ENCODE measurements around the gene MDN1.

Gene MDN1

DNA sequence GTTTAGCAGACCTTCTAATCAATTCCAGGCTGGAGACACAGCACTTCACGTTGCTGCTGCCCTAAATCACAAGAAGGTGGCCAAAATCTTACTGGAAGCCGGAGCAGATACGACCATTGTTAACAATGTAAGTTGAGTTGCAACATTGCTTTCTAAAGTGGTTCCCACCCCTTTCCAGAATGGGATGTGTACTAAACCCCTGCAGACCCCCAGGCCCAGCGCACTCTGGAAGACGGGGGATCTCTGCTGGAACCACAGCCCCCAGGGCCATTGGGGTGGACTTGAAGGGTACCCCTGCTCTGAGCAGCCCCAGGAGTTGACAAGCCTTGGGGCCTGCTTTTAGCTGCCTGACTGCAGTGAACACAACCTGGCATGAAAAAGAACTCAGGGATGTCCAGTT lies 203.1 kb downstream of the MDN1 start:
- Histone ChIP-seq H3K4me1 (ENCODE audit: insufficient read depth, low read length) (no peaks in the 10 kb centered on the region), H3K9me3 (ENCODE audit: control insufficient read depth, insufficient read depth, low read length) (no peaks in the 10 kb centered on the region), H3K36me3 (ENCODE audit: insufficient read depth, low read length) (no peaks in the 10 kb centered on the region), H3K9ac (ENCODE audit: low read depth, low read length) (no peak overlapping the region)

DNA sequence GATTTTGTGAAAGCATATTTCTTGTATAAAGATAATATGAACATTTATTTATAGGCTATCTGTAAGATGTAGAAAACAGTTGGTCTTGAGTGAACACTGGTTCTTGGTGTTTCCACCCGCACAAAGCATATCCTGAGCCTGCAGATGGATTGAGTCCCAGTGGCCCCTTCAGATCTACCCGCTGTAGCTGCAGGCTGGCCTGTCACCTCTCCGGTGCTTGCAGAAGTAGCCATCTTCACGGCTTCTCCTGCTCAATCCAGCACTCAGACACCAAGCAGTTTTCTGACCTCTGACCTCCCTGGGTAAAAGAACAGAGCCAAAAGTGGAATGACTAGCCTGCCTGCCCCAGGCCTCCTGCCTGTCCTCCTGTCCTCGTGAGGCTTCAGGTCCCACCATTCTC lies 203.7 kb downstream of the MDN1 start:
- Histone ChIP-seq H3K36me3 (ENCODE audit: insufficient read depth, low read length) (no peaks in the 10 kb centered on the region), H3K9me3 (ENCODE audit: control insufficient read depth, insufficient read depth, low read length) (no peaks in the 10 kb centered on the region), H3K4me1 (ENCODE audit: insufficient read depth, low read length) (no peaks in the 10 kb centered on the region), H3K9ac (ENCODE audit: low read depth, low read length) (no peak overlapping the region)

DNA sequence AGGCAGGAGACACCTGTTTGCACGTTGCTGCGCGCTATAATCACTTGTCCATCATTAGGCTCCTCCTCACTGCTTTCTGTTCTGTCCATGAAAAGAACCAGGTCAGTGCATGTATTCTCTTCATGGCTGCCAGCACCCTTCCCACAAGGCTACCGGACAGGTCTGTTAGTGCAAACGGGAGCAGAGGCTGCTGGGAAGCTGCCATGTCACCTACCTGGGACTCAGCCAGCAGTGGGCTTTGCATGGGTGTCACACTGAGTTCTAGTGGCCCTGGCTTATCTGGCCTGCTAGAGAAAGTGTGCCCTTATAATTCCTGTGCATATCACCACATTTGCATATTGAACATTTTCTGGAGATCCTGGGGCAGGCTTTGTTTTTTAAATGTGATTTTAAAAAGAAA lies 205.8 kb downstream of the MDN1 start:
- Histone ChIP-seq H3K36me3 (ENCODE audit: insufficient read depth, low read length) (no peaks in the 10 kb centered on the region), H3K9me3 (ENCODE audit: control insufficient read depth, insufficient read depth, low read length) (no peaks in the 10 kb centered on the region), H3K4me1 (ENCODE audit: insufficient read depth, low read length) (no peaks in the 10 kb centered on the region), H3K9ac (ENCODE audit: low read depth, low read length) (no peak overlapping the region)

DNA sequence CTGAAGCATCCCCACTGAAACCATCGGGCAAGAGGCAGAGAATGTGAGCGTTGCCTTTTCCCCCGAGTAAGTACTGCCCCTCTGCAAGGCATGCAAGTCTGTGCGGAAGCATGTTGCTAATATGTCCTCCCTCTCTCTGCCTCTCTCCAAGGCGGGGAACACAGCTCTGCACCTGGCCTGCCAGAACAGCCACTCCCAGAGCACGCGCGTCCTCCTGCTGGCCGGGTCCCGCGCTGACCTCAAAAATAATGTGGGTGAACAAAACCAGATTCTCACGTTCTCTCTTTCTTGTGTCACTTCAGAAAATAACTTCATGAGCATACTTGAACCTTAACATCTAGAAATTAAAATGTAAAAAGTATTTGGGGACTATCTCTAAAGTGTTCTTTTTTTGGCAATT lies 207.5 kb downstream of the MDN1 start:
- H3K4me1 ChIP-seq (ENCODE audit: insufficient read depth, low read length) = no peaks in the 10 kb centered on the region
- no peaks in the 10 kb centered on the region for H3K9me3 ChIP-seq (ENCODE audit: control insufficient read depth, insufficient read depth, low read length)
- H3K9ac ChIP-seq (ENCODE audit: low read depth, low read length) = no peak overlapping the region
- no peaks in the 10 kb centered on the region for H3K36me3 ChIP-seq (ENCODE audit: insufficient read depth, low read length)

DNA sequence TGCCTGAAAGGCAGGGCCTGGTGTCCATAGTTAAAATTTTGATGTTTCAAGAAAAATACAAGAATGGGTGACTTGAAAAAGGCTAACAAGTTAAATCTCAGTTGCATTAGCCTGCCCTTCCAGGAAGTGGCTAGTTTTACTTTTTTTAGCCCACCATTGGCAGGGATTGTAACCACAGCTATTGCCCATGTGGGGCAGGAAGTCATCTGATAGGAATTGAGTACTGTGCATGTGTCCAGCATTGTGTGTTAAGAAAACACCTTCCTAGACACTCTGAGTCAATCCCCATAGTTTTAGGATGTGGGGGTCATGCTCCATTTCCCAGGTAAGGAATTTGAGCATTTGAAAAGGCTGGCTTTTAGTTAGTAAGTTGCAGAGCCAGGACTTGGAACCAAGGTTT lies 207.9 kb downstream of the MDN1 start:
- H3K4me1 ChIP-seq (ENCODE audit: insufficient read depth, low read length) = no peaks in the 10 kb centered on the region
- no peak overlapping the region for H3K9ac ChIP-seq (ENCODE audit: low read depth, low read length)
- H3K36me3 ChIP-seq (ENCODE audit: insufficient read depth, low read length) = no peaks in the 10 kb centered on the region
- H3K9me3 ChIP-seq (ENCODE audit: control insufficient read depth, insufficient read depth, low read length) = no peaks in the 10 kb centered on the region

DNA sequence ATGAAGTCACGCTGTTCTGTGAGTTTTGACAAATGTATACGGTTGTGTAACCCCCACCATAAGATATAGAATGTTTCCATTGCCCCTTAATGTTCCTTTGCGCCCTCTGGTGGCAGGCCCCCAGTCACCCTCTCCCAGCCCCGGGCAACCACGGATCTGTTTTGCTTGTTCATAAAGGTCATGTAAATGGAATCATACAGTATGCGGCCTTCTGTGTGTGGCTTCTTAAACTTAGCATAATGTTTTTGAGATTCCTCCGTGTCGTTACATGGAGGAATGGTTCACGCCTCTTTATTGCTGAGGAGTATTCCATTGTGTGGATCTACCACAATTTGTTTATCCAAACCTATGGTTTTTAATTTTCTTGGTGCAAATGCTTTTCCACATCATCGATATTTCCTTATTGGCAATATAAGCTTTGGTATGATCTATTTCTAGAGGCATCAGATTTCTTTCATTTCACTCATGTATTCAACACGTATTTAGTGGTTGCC lies 209.4 kb downstream of the MDN1 start:
- Histone ChIP-seq H3K9me3 (ENCODE audit: control insufficient read depth, insufficient read depth, low read length) (no peaks in the 10 kb centered on the region), H3K9ac (ENCODE audit: low read depth, low read length) (no peak overlapping the region), H3K4me1 (ENCODE audit: insufficient read depth, low read length) (no peaks in the 10 kb centered on the region)

DNA sequence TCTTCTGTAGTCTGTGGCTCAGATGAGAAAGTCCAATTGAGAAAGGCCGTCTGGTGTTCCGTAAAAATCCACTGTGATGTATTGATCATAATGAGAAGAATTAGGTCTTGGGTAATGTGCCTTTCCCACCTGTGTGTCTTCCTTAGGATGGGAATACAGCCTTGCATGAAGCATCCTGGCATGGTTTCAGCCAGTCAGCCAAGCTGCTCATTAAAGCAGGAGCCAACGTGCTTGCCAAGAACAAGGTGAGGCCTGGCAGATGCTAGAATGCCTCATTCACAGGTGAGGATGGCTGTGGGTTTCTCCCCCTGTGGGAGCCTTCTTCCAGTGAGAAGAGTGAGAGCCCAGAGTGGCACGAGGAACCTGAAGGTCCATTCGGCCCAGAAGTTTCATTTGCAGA lies 213.7 kb downstream of the MDN1 start:
- Histone ChIP-seq H3K9me3 (ENCODE audit: control insufficient read depth, insufficient read depth, low read length) (no peaks in the 10 kb centered on the region), H3K4me1 (ENCODE audit: insufficient read depth, low read length) (no peaks in the 10 kb centered on the region), H3K36me3 (ENCODE audit: insufficient read depth, low read length) (no peaks in the 10 kb centered on the region), H3K9ac (ENCODE audit: low read depth, low read length) (no peak overlapping the region)

More for the DNA sequence above, 209.4 kb downstream of the MDN1 start:
- H3K36me3 ChIP-seq (ENCODE audit: insufficient read depth, low read length) = no peaks in the 10 kb centered on the region

DNA sequence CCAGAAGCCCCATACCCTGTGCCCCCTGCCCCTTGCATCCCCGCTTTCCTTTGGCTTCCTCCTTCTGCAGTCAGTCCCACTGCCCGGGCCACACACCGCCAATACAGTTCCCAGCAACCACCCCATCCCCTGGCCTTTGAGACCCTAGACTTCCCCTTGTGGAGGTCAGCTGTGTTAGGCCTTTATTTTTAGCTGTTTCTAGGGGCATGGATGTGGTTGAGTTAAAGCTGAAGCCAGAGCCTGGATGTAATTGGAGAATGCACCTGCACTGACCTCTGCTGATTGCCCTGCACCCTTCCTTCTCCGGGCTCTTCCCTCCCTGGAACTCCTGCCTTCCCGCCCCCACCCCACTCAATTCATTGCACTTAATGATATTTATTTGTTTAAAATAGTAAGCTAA lies 214.9 kb downstream of the MDN1 start:
- Histone ChIP-seq H3K9ac (ENCODE audit: low read depth, low read length) (no peak overlapping the region), H3K36me3 (ENCODE audit: insufficient read depth, low read length) (no peaks in the 10 kb centered on the region), H3K4me1 (ENCODE audit: insufficient read depth, low read length) (no peaks in the 10 kb centered on the region), H3K9me3 (ENCODE audit: control insufficient read depth, insufficient read depth, low read length) (no peaks in the 10 kb centered on the region)

DNA sequence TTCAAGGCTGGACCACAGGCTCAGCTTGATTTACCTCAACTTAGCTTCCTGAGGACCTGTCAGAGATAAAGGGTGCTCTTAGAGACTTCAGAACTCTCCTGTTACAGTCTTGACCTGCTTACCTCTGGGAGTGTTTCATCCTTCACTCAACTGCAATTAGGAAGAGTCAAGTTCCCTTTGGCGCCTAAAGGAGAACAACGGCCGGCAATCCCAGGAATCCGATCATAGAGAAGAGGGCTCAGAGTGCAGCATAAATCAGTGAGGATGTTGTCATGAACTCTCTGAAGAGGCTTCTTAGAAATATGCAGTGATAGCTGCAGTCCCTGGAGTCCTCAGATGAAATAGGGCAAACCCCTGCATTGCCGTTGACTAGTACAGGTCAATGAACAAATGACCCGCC lies 217.4 kb downstream of the MDN1 start:
- no peaks in the 10 kb centered on the region for H3K9me3 ChIP-seq (ENCODE audit: control insufficient read depth, insufficient read depth, low read length)
- H3K9ac ChIP-seq (ENCODE audit: low read depth, low read length) = no peak overlapping the region
- no peaks in the 10 kb centered on the region for H3K36me3 ChIP-seq (ENCODE audit: insufficient read depth, low read length)
- H3K4me1 ChIP-seq (ENCODE audit: insufficient read depth, low read length) = no peaks in the 10 kb centered on the region

DNA sequence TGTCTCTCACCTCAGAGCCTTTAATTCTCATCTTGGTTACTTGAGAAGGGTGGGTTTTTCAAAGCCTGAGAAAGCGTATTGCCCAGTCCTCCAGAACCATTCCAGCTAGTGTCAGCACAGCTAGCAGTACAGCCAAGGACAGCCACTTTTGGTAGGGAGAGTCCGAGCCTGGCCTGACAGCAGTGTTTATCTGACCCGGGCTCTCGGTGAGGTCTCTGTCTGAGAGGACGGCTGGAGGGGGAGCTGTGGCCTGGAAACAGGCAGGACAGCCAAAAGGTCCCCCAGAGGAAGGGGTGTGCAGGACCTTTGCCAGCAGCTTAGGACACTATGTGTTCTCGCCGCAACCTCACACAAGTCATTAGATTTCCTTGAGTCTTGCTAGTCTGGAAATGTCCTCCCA lies 219.9 kb downstream of the MDN1 start:
- Histone ChIP-seq H3K36me3 (ENCODE audit: insufficient read depth, low read length) (no peaks in the 10 kb centered on the region), H3K9me3 (ENCODE audit: control insufficient read depth, insufficient read depth, low read length) (no peaks in the 10 kb centered on the region), H3K4me1 (ENCODE audit: insufficient read depth, low read length) (no peaks in the 10 kb centered on the region), H3K9ac (ENCODE audit: low read depth, low read length) (no peak overlapping the region)

DNA sequence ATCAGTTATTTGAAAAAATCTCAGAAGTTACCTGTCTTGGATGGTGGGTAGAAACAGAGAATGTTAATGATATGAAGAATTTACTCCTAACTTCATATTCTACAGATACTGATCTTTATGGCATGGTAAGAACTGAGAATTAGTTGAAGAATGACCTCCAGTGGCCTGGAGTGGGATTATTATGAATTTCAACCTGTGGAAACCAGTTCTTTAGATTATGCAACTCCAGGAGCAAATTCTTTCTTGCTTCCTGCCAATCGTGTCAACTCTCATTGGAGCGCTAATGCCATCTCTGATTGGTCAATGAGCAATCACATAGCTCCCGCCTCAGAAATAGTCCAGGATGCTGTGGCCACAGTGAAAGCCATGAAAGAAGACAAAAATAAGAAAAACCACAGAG lies 221.6 kb downstream of the MDN1 start:
- Histone ChIP-seq H3K36me3 (ENCODE audit: insufficient read depth, low read length) (no peaks in the 10 kb centered on the region), H3K9me3 (ENCODE audit: control insufficient read depth, insufficient read depth, low read length) (no peaks in the 10 kb centered on the region), H3K9ac (ENCODE audit: low read depth, low read length) (no peak overlapping the region), H3K4me1 (ENCODE audit: insufficient read depth, low read length) (no peaks in the 10 kb centered on the region)

DNA sequence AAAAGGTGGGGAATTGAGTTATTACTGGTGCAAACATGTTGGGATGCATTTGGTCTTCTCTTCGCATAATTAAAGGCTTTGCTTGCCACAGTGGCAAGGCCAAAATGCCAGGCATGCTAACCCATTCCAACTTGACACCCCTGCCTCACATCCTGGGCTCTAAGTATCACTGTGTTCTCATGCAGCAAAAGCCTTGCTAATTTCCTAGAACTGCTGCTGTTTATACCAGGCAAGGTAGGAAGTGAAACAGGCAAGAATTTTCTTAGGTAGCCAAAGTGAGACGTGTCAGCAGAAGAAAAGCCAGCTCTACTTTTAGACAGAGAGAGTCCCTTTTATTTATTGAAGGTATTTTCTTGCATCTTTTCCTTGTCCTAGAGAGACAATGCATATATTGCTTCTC lies 222.2 kb downstream of the MDN1 start:
- H3K36me3 ChIP-seq (ENCODE audit: insufficient read depth, low read length) = no peaks in the 10 kb centered on the region
- no peaks in the 10 kb centered on the region for H3K9me3 ChIP-seq (ENCODE audit: control insufficient read depth, insufficient read depth, low read length)
- H3K9ac ChIP-seq (ENCODE audit: low read depth, low read length) = no peak overlapping the region
- H3K4me1 ChIP-seq (ENCODE audit: insufficient read depth, low read length) = no peaks in the 10 kb centered on the region

DNA sequence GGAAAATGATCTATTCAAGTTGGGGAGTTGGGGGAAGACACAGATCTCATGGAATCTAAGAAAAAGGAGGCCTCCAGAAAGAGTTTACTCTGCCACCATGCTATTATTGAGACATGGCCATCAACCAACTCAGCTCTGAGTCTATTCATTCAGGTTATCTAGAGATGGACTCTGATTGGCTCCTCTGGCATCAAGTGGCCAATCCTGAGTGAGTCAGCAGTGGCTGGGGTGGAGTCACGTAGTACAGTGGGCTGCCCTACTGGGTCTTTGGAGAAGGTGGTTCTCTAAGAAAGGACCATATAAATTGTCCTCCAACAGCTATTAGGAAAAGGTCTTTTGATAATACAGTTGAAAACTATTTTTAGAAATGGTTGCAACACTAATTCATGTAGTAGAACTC lies 223.1 kb downstream of the MDN1 start:
- Histone ChIP-seq H3K36me3 (ENCODE audit: insufficient read depth, low read length) (no peaks in the 10 kb centered on the region), H3K4me1 (ENCODE audit: insufficient read depth, low read length) (no peaks in the 10 kb centered on the region), H3K9ac (ENCODE audit: low read depth, low read length) (no peak overlapping the region), H3K9me3 (ENCODE audit: control insufficient read depth, insufficient read depth, low read length) (no peaks in the 10 kb centered on the region)

DNA sequence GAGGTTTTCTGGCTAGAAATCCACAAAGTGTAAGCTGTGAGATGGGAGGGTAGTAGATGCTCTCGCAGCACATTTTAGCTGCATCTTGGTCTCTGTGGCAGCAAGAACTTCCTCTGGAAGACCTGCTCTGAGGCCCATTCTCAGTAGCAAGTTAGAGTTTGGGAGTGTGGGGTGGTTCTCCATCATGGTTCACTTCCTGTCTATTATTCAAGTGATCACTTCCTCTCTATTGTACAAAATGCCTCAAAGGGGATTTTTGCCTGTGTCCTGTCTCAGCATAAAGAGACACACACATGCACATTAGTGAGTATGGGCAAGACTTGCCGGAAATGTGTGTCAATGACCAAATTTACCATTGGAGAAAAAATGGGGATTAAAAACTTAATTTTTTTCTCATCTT lies 223.5 kb downstream of the MDN1 start:
- H3K9ac ChIP-seq (ENCODE audit: low read depth, low read length) = no peak overlapping the region

More for the DNA sequence above, 223.5 kb downstream of the MDN1 start:
- Histone ChIP-seq H3K9me3 (ENCODE audit: control insufficient read depth, insufficient read depth, low read length) (no peaks in the 10 kb centered on the region), H3K4me1 (ENCODE audit: insufficient read depth, low read length) (no peaks in the 10 kb centered on the region), H3K36me3 (ENCODE audit: insufficient read depth, low read length) (no peaks in the 10 kb centered on the region)
